CD14-positive monocyte (primary cell): Measurements from ENCODE around the gene POU5F2. TPM values are rescaled to one million over a fixed set of nuclear protein-coding genes. Genes with fewer than 3 reads are reported as not detected.

ENCODE experiments used
- DNase-seq, 3 donors: peaks; one replicate each; pipeline ENCODE4 v3.0.0-alpha.2; 2011 to 2022
- H2AFZ ChIP-seq: 2 replicates; pipeline ENCODE4 v1.6.0; 2012; ENCODE audit warnings: mild to moderate bottlenecking, low read depth, low read length, inconsistent platforms; ENCODE audit not compliant: insufficient read depth, poor library complexity, severe bottlenecking
- H3K27ac ChIP-seq, 2 donors: 1 replicate in 1 of 2; 2 replicates in 1 of 2; pipeline ENCODE4 v1.5.1; 2012 to 2013; ENCODE audit warnings: low read length in 2 of 2, control low read depth in 1 of 2, inconsistent platforms in 1 of 2, low read depth in 1 of 2, mild to moderate bottlenecking in 1 of 2
- H3K27me3 ChIP-seq, 2 donors: one replicate each; pipeline versions ENCODE4 v1.6.0 to v1.6.1; 2011 to 2013; ENCODE audit warnings: low read length in 2 of 2; ENCODE audit not compliant: control insufficient read depth in 2 of 2, insufficient read depth in 2 of 2
- H3K36me3 ChIP-seq, 2 donors: replicated peaks in 1 of 2; 1 replicate in 1 of 2; 2 replicates in 1 of 2; pipeline versions ENCODE4 v1.5.1 to v1.6.1; 2012 to 2013; ENCODE audit warnings: low read length in 2 of 2, control low read depth in 1 of 2, inconsistent platforms in 1 of 2, mild to moderate bottlenecking in 1 of 2; ENCODE audit not compliant: insufficient read depth in 2 of 2, control insufficient read depth in 1 of 2
- H3K4me1 ChIP-seq, 2 donors: 1 replicate in 1 of 2; 2 replicates in 1 of 2; pipeline versions ENCODE4 v1.5.1 to v1.6.1; 2012 to 2013; ENCODE audit warnings: low read length in 2 of 2, control low read depth in 1 of 2, inconsistent platforms in 1 of 2, mild to moderate bottlenecking in 1 of 2, moderate library complexity in 1 of 2; ENCODE audit not compliant: insufficient read depth in 2 of 2, control insufficient read depth in 1 of 2
- H3K4me2 ChIP-seq: replicated peaks from 2 replicates; pipeline ENCODE3; 2012; ENCODE audit warnings: low read length, moderate library complexity, mild to moderate bottlenecking; ENCODE audit not compliant: poor library complexity, severe bottlenecking; ENCODE audit errors: extremely low read depth
- H3K4me3 ChIP-seq, 3 experiments: fragments of 200-600 bp in 1 of 3; sonication (generic) in 1 of 3; replicated peaks in 1 of 3; 1 replicate in 2 of 3; 2 replicates in 1 of 3; pipeline ENCODE4 v1.5.1; 2011 to 2013; ENCODE audit warnings: low read length in 3 of 3, mild to moderate bottlenecking in 3 of 3, control low read depth in 2 of 3, low read depth in 2 of 3, inconsistent platforms in 1 of 3, moderate library complexity in 1 of 3
- H3K79me2 ChIP-seq: 2 replicates; pipeline ENCODE4 v1.6.0; 2012; ENCODE audit warnings: mild to moderate bottlenecking, control low read depth, inconsistent platforms, low read length, moderate library complexity; ENCODE audit not compliant: insufficient read depth
- H3K9ac ChIP-seq: 2 replicates; pipeline ENCODE4 v1.6.0; 2017; ENCODE audit warnings: low read length, mild to moderate bottlenecking; ENCODE audit not compliant: insufficient read depth, poor library complexity, severe bottlenecking
- H3K9me3 ChIP-seq, 2 donors: replicated peaks in 1 of 2; 1 replicate in 1 of 2; 2 replicates in 1 of 2; pipeline versions ENCODE4 v1.5.1 to v1.6.1; 2012 to 2013; ENCODE audit warnings: low read length in 2 of 2, control low read depth in 1 of 2; ENCODE audit not compliant: control insufficient read depth in 1 of 2, insufficient read depth in 1 of 2
- H4K20me1 ChIP-seq: 2 replicates; pipeline ENCODE4 v1.6.0; 2012; ENCODE audit warnings: mild to moderate bottlenecking, low read length, control low read depth, moderate library complexity; ENCODE audit not compliant: insufficient read depth
- H3K27ac Mint-ChIP-seq, 7 donors: one replicate each; pipeline ENCODE4 v1.8.0; 2020; ENCODE audit warnings: mild to moderate bottlenecking in 7 of 7, mixed read lengths in 7 of 7, moderate library complexity in 6 of 7, inconsistent platforms in 2 of 7
- H3K27me3 Mint-ChIP-seq, 3 donors: one replicate each; pipeline ENCODE4 v1.8.0; 2021 to 2022; ENCODE audit warnings: low read depth in 3 of 3, mild to moderate bottlenecking in 3 of 3, mixed read lengths in 3 of 3, moderate library complexity in 3 of 3, inconsistent platforms in 1 of 3
- H3K36me3 Mint-ChIP-seq, 2 donors: one replicate each; pipeline ENCODE4 v1.8.0; 2020; ENCODE audit warnings: mixed read lengths in 2 of 2, inconsistent platforms in 1 of 2, mild to moderate bottlenecking in 1 of 2
- H3K4me1 Mint-ChIP-seq: one replicate; pipeline ENCODE4 v1.8.0; 2020; ENCODE audit warnings: mild to moderate bottlenecking, mixed read lengths
- H3K4me3 Mint-ChIP-seq, 2 donors: one replicate each; pipeline ENCODE4 v1.8.0; 2020; ENCODE audit warnings: mild to moderate bottlenecking in 2 of 2, mixed read lengths in 2 of 2, moderate library complexity in 1 of 2
- H3K9me3 Mint-ChIP-seq, 7 donors: one replicate each; pipeline ENCODE4 v1.8.0; 2020 to 2022; ENCODE audit warnings: mixed read lengths in 7 of 7, mild to moderate bottlenecking in 6 of 7, moderate library complexity in 6 of 7, inconsistent platforms in 2 of 7
- CTCF ChIP-seq: fragments of 200-600 bp; IDR thresholded peaks from one replicate; pipeline ENCODE4 v1.8.0; 2022; ENCODE audit warnings: antibody characterized with exemption, mild to moderate bottlenecking
- WGBS: methylation state at CpG from one replicate; pipeline ENCODE4 v1.1.5; 2013; ENCODE audit warnings: missing lambda C conversion rate; ENCODE audit not compliant: insufficient coverage; 5-methylcytosine and 5-hydroxymethylcytosine counted together
- intact Hi-C, 2 donors: fragments of 100-400 bp; cut with micrococcal nuclease; formaldehyde crosslinking; loops; one replicate each; pipeline versions ENCODE4 v1.15.0 to v1.15.1; 2023
- polyA plus RNA-seq, 3 donors: library from polyadenylated mRNA; depleted of rRNA in 1 of 3; unstranded in 2 of 3; stranded (reverse) in 1 of 3; fragments of 300-500 nt in 2 of 3; fragments of >200 nt in 1 of 3; fragmentation: Illumina TruSeq in 2 of 3; gene quantifications; 1 replicate in 2 of 3; 2 replicates in 1 of 3; pipeline ENCODE4 v1.2.3, GENCODE V29; 2012 to 2021

Gene POU5F2
- polyA plus RNA-seq, 3 donors: 0.04 to 0.05 TPM; not detected in 1

DNA sequence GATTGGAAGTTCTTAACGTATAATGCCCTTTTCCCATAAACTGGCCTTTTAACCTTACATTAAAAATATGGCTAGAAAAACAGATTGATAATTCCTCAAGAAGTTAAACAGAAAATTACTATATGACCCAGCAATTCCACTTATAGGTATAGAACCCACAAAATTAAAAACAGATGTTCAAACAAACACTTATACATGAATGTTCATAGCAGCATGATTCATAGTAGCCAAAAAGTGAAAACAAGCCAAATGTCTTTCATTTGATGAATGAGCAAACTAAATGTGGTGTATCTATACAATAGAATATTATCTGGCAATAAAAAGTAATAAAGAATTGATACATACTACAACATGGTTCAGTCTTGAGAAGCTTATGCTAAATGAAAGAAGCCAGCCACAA, 35.5 kb downstream of the POU5F2 start:
- intact Hi-C loops: no loop called here
- H3K4me3 Mint-ChIP-seq: no peak overlapping the region
- H3K27me3 ChIP-seq: no peaks in the 10 kb centered on the region
- no peak overlapping the region for H3K4me3 ChIP-seq
- no peaks in the 10 kb centered on the region for H3K4me1 ChIP-seq
- no peak for TF ChIP-seq CTCF
- H3K27ac ChIP-seq: no peak overlapping the region
- H2AFZ ChIP-seq: no peak overlapping the region
- H3K4me2 ChIP-seq: no peak overlapping the region
- no peak overlapping the region for H3K9ac ChIP-seq
- H3K9me3 Mint-ChIP-seq: peaks cover 0 to 4% (median 0%) of the 10 kb centered on the region in 7 donors
- H3K4me1 Mint-ChIP-seq: no peaks in the 10 kb centered on the region
- no peaks in the 10 kb centered on the region for H3K27me3 Mint-ChIP-seq
- no peak for DNase-seq
- H3K79me2 ChIP-seq: no peaks in the 10 kb centered on the region
- H4K20me1 ChIP-seq: no peaks in the 10 kb centered on the region
- no peaks in the 10 kb centered on the region for H3K9me3 ChIP-seq
- H3K36me3 ChIP-seq: no peaks in the 10 kb centered on the region
- H3K27ac Mint-ChIP-seq: no peak overlapping the region
- no CpG with 5 or more reads among the region's 1 CpG for WGBS
- H3K36me3 Mint-ChIP-seq: no peaks in the 10 kb centered on the region

DNA sequence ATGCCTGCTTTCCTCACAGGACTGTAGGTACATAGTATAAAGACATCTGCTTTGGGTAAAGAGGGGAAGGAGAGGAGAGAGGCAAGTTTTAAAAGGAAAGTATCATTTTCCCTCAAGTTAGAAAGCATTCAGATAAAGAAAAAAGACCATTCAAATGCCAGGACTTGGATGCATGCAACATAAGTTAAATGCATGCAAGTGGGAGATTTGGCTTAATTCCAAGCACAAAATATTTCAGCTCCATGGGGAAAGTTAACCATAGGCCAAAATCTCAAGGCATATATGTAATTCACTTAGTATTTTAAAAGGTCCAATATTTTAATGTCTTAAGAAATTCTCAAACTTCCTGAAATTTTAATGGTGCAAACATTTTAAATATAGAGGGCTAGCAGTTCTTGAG, 36.4 kb downstream of the POU5F2 start:
- Histone ChIP-seq H3K4me1 (no peaks in the 10 kb centered on the region), H3K4me3 (no peak overlapping the region), H3K27me3 (no peaks in the 10 kb centered on the region), H3K79me2 (no peaks in the 10 kb centered on the region), H3K36me3 (no peaks in the 10 kb centered on the region), H3K9me3 (no peaks in the 10 kb centered on the region), H4K20me1 (no peaks in the 10 kb centered on the region), H3K9ac (no peak overlapping the region), H3K27ac (no peak overlapping the region), H2AFZ (no peak overlapping the region), H3K4me2 (no peak overlapping the region)
- DNase-seq: no peak
- no peaks in the 10 kb centered on the region for H3K36me3 Mint-ChIP-seq
- no peak overlapping the region for H3K27ac Mint-ChIP-seq
- no peak overlapping the region for H3K4me3 Mint-ChIP-seq
- H3K27me3 Mint-ChIP-seq: no peaks in the 10 kb centered on the region
- no peaks in the 10 kb centered on the region for H3K4me1 Mint-ChIP-seq
- peaks cover 0 to 4% (median 0%) of the 10 kb centered on the region in 7 donors for H3K9me3 Mint-ChIP-seq
- TF ChIP-seq CTCF: no peak
- intact Hi-C loops: no loop called here
